HPDE6-E6E7 (cell line): ENCODE data around the gene ZNF560.

Experiments
- DNase-seq: peaks from one replicate; pipeline ENCODE4 v3.0.0; 2011; ENCODE audit warnings: missing footprints; ENCODE audit errors: extremely low spot score

ZNF560 gene

DNA sequence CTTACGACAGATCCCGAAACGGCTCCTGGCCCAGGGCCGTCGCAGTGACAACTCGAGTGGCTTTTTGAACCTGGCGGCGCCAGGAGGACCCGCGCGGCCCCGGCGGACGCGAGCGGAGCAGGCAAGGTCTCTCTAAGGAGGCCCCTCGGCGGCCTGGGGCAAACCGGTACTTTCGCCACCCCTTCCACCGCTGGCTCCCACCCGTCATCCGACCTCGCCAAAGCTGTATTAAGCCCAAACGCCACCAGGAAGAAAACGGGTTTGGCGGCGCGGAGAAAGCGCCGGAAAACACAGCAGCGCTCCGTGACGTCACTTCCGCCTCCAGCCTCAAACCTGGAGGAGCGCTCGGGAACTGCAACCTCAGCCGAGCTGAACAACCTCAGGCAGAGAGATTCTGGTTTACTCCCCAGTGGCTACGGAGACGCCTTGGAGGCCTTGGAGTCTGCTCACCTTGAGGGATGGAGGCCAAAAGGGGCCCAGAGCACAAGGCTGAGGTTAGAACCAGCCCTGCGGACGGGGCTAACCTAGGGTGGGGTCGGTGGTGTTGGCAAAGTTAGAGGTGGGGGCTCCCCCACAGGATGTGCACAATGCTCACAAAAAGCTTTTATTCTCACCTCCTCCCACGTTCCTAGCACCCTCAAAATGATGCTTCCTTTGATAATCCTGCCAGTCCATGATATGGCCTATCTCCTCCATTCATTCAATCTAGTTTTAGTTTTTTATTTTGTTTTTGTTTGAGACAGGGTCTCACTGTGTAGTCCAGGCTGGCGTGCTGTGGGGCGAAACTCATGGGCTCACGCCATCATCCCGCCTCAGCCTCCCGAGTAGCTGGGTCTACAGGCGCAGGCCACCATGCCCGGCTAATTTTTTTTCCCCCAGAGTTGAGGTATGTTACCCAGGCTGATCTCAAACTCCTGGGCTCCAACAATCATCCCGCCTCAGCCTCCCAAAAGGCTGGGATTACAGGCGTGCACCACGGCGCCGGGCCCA is 62.8 kb downstream of the ZNF560 start, which contains the start of gene ZNF266:
Gene ZNF266 (minus strand): TSS at position 295 of the 990 bp plus-strand sequence. CDS start 15,484 bp downstream, outside the sequence.
- peak; percentile 91 for DNase-seq

DNA sequence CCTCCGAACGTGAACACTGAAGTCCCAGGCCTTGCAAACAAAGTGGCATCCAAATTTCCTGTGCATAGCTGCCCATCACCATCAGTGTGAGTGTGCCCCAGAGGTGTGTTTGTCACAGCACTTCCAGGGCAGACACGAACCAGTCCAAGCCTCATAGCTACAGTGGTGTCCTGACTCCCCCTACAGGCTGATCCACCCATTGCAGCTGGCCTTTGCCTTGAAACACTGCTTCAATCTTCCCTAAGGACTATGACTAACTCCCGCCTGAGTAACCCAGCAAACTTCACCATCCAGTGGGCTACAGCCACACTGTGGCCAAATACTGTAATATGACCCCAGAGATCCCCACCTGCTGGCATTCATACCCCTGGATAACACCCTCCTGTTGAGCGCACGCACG is 66.9 kb downstream of the ZNF560 start:
- DNase-seq: no peak

DNA sequence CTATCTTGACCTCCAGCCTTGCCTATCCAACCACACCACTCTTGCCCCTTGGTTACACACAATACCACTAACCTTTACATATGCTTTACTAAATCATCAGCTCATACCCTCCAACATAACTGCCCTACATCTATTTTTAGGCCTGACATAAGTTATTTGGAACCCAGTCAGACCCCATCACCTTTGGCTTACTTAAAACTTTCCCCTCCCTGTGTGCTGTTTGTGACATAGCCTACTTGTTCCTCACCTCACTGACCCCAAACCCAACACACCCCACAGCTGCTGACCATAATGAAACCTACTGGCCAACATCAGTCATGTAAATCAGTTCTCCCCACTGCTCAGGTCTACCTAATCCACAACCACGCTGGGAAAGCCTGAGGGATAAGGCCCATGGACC is 68.0 kb downstream of the ZNF560 start:
- no peak for DNase-seq

DNA sequence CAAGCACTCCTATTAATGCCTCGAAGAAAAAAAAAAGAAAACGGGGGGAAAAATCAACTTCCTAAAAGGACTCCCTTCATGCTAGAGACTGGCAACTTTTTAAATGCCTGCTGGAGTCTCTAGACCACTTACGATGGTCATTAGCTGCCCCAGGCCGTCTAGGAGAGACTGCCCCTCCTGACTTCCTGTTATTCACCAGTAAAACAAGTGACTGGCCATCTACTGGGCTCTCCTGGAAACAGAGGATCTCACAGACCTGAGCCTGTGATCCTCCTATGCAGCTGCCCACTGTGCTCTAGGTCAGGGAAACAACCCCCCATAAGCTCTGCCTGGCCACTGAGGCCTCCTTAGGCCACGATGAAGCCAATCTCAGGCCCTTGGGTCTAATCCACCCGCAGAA is 70.5 kb downstream of the ZNF560 start:
- no peak for DNase-seq
